CD4-positive, alpha-beta T cell treated with Interleukin-6 for 4 hours (primary cell): ENCODE results near the gene ADSL.
A peak's percentile ranks its signal among the peaks of the same experiment; 100 is the strongest.
"Not testable (repeated sequence)": the region's sequence is repeated elsewhere in the genome, so short reads cannot be mapped to it uniquely, and the experiment has no call there.

Source experiments
- DNase-seq: peaks from one replicate; pipeline ENCODE4 v3.0.0-alpha.2; 2020; ENCODE audit warnings: mixed read lengths

The ADSL gene

GRCh38 chr22:40346185-40347118 lies at the start of gene ADSL:
ADSL (plus strand) TSS chr22:40346500; CDS start chr22:40346559, 59 bp downstream.
- DNase-seq, result peak; percentile 88

DNA sequence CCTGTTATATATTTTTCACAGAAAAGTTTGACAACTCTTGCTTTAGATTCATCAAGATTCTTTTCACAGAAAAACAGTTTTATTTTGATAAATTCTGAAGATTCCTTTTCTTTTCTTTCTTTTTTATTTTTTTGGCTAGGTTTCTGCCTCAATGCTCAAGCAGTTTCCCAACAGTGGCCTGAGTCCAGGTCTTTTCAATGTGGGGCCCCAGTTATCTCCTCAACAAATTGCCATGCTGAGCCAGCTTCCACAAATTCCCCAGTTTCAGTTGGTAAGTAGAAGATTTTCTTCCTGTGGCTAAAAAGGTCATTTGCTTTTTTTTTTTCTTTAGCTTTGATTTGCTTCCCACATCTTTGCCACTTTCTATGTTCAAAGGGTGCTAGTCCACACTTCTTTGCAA lies 46.0 kb upstream of the ADSL start:
- DNase-seq, result no peak

DNA sequence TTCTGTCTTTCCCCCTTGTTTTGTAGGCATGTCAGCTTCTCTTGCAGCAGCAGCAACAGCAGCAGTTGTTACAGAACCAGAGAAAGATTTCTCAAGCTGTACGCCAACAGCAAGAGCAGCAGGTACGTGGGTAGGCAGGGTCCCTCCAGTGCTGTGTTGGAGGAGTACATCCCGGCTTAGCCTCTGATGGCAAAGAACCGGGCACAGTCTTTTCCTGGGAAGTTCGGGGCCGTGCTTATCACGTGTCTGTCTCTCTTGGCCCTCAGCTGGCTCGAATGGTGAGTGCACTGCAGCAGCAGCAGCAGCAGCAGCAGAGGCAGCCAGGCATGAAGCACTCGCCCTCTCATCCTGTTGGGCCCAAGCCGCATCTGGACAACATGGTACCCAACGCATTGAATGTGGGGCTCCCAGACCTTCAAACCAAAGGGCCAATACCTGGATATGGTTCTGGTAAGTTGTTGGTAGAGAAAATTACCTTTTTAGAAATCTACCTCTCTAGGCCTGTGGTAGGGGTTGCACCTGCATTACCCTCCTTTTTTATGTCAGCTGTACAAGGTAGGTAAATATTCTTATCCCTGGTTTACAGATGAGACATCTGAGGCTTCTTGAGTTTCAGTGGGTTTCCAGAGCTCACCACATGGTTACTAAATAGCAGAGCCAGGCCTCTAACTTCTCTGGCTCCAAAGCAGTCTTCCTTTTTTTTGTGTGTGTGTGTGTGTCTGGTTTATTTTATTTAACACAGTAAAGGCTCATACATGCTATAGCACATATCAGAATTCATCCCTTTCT lies 45.2 kb upstream of the ADSL start:
- DNase-seq, result no peak

- DNase-seq, result no peak
Observed at GRCh38 chr22:40302149-40302548, 44.2 kb upstream of the ADSL start.

DNA sequence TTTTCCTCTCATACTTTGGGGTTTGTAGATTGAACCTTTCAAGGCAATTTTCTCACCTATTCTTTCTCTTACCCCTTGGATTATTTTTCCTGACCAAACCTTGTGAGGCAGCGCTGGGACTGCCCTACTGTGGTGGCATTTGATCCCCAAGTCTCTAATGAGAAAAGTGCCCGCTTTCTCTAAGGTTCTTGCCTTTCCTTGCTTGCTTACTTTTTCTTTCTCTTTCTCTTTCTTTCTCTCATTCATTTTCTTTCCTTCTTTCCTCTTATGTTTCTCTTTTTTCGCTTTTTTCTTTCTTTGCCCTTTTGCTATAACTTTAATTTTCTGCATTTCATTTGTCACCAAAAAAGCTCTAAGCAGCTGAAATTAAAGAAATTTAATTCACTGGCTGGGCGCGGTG lies 40.7 kb upstream of the ADSL start:
- no peak for DNase-seq

- no peak for DNase-seq
Observed at GRCh38 chr22:40308999-40309573, 37.2 kb upstream of the ADSL start.

- no peak for DNase-seq
Observed at GRCh38 chr22:40309631-40310030, 36.7 kb upstream of the ADSL start.

DNA sequence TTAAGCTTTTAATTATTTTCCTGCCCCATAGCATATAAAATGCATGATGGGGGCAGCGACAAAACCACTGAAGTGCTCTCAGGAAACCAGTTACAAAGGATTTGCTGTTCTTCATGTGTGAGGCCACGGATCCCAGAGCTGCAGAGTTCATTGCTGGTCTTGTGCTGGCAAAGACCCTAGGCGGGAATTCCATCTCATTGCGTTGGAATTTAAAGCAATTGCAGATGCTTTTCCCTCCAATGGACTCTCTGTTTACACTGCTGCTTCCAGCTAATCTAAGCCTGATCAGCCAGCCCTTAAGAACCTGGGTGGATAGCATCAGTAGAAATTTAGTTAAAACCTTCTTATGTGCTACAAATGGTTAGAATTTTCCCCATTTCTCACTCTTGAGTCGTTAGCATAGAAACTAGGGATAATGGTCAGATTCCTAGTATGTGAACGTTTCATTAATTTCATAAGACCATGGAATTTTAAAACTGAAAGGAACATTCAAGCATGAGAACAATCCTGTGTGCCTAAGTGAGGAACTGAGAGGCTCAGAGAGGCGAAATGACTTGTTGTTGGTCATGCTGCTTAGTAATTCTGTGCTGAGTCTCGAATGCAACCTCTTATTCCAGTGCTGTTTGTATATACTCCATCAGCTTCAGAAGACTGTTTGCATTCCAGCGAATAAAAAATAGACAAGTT lies 36.1 kb upstream of the ADSL start:
- DNase-seq, result no peak

DNA sequence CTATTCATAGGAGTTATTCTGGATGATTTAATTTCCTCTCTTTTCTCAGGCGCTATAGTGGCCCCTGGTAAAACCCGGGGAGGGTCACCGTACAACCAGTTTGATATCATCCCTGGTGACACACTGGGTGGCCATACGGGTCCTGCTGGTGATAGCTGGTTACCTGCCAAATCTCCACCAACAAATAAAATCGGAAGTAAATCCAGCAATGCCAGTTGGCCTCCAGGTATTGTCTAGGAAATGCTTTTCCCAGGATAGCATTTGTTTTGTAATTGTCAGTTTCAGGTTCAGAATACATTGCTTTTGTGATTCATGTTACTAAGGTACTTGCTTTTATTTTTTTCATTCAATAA lies 35.6 kb upstream of the ADSL start:
- DNase-seq, result no peak

DNA sequence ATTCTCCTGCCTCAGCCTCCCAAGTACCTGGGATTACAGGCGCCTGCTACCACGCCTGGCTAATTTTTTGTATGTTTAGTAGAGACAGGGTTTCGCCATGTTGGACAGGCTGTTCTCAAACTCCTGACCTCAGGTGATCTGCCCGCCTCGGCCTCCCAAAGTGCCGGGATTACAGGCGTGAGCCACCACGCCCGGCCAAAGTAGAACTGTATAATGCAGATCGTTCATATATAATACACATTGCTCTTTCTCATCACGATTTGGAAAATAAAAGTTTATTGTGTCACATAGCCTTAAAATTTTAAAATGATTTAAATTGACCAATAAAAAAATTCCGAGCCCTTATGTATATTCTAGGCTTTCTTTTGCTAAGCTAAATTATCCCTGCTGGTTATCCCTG lies 34.7 kb upstream of the ADSL start:
- not testable (repeated sequence) for DNase-seq

DNA sequence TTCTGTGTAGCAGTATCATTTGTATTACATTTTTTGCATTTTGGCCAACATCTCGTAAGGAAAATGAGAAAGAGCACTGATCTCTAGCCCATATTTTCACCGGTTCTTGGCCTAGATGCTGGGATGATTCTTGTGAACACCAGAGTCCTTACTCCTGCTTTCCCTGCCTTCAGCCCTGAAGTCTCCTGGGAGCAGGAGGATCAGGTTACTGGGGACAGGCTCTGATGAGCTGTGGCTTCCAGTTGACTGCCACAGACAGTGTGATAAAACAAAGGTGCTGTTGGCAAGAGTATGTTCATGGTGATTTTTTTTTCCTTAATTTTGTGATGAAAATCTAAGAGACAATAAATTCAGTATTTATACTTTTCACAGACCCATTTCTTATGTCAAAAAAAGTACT lies 34.2 kb upstream of the ADSL start:
- DNase-seq, result no peak

- DNase-seq, result no peak
Observed at GRCh38 chr22:40313007-40313406, 33.3 kb upstream of the ADSL start.

GRCh38 chr22:40314041-40314440 lies 32.3 kb upstream of the ADSL start:
- no peak for DNase-seq

DNA sequence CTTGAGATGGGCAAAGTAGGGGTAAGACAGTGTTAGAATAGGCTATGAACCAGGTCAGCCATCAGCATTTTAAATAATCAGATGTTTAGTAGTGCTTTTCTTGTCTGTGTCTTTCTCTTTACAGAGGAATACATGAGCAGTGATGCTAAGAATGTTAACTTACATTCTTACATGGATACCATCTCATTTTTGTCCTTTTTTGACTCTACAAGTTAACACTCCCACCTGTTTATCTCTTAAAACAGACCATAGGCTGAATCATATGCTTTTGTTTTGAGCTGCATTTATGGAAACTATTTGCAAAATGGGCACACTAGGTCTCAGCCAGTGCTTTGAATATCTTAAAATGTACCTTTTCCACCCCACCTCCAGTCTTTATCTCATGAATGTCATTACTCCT lies 25.6 kb upstream of the ADSL start:
- DNase-seq, result no peak

DNA sequence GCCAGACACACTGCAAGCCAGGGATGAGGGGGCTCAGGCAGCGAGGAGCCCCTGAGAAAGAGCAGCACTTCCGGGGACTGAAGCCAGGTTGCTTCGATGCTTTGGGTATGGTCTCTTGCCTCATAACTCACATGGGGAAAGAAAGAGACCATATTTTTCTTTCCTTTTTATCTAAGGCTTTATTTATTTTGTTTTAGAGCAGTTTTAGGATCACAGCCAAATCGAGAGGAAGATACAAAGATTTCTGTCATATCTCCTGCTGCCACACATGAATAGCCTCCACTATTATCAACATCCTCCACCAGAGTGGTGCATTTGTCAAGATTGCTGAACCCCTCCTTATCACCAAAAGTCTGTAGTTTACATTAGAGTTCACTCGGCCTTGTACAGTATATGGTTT lies 24.3 kb upstream of the ADSL start:
- DNase-seq, result no peak

DNA sequence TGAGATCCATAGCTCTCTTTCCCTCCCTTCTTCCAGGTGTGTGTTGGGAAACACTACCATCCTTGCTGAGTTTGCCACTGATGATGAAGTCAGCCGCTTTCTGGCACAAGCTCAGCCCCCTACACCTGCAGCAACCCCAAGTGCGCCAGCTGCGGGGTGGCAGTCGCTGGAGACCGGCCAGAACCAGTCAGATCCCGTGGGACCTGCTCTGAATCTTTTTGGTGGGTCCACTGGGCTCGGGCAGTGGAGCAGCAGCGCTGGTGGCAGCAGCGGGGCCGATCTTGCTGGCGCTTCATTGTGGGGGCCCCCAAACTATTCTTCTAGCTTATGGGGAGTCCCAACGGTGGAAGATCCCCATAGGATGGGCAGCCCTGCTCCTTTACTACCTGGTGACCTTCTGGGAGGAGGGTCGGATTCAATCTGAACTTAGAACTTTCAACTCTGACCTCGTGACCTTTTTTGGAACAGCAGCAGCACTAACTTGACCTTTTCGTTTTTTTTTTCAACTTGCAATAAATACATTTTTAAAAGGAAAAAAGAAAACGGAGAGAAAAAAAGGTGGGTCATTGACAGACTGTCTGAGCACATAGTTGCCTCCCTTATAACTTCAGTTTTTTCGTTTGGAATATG lies 23.4 kb upstream of the ADSL start:
- DNase-seq, result no peak

DNA sequence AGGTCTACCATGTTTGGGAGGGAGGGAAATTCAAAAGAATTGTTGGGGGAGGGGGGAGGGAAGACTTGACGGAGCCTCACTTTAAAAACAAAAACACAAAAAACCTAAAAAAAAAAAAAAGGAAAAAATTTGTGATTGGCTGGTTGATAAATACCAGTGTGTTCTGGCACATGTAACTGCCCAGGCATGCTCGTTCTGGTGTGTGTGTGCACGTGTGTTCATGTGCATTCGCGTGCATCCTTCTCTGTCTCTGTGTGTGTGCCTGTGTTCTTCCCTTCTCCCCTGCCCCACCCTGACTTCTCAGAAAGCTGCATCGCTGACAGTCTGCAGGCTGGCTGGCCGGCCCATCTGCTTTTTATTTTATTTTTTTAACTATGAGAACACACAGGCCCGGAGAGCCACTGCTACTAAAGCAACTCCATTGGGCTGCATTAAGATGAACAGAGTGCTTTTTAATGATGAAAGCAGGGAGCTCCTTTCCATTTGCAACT lies 22.6 kb upstream of the ADSL start:
- peak; percentile 57 for DNase-seq

DNA sequence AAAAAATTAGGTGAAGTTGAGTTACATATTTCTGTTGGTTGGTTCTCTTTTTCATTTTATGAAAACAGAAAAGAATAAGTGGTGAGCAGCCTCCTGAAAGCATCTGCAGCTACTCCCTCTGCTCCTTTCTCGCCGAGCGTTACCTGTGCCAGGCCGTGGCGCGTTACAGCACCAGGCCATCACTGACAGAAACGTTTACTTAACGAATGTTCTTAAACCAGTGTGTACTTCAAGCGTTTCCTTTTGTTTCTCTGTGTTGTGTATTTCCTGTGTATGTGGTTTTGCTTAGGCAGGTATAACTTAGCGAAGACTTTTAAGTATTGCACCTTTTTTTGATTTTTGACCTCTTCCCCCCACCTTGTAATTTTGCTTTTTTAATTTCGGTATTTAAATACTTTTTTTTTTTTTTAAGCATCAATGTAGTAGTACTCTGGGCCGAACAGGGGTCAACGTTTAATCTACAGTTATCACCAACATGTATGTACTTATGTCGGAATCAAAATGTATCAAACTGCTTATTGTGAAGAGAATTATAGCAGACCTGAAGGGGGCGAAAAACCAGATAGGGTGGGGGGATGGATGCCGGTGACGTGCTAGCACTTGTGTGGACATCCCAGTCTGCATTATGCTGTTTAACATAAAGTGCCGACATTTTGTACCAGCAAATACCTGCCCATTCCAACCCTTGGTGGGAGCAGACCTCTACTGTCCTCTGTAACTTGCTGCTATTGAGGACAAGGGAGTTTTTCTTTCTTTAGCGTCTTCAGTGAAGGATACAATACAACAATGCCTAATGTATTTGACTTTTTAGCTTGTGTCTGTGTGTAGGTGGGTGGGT lies 21.6 kb upstream of the ADSL start:
- peak; percentile 69 for DNase-seq

GRCh38 chr22:40325315-40325714 lies 21.0 kb upstream of the ADSL start:
- DNase-seq, result peak; percentile 77

GRCh38 chr22:40326905-40327735 lies 19.2 kb upstream of the ADSL start:
- DNase-seq, result no peak
